Activated T-cell treated with anti-CD3 and anti-CD28 coated beads, Interleukin-2, amount 50 U/mL, for 4 hours (primary cell): ENCODE results near the gene GMCL2. TPM values are rescaled to one million over a fixed set of nuclear protein-coding genes. Genes with fewer than 3 reads are reported as not detected.

ENCODE experiments used
- ATAC-seq, 2 donors: fragments of 200-7000 bp; cut with Tn5 transposase; one replicate each; pipeline ENCODE4 v1.10.0; 2021
- DNase-seq: peaks from one replicate; pipeline ENCODE4 v3.0.0-alpha.2; 2020
- H3K27me3 Mint-ChIP-seq: one replicate; pipeline ENCODE4 v1.8.0; 2021; ENCODE audit warnings: low read depth, mixed read lengths
- H3K36me3 Mint-ChIP-seq: one replicate; pipeline ENCODE4 v1.8.0; 2022; ENCODE audit warnings: mixed read lengths; ENCODE audit not compliant: insufficient read depth
- H3K4me1 Mint-ChIP-seq: one replicate; pipeline ENCODE4 v1.8.0; 2021; ENCODE audit warnings: low read depth, mixed read lengths
- H3K4me3 Mint-ChIP-seq: one replicate; pipeline ENCODE4 v1.8.0; 2021; ENCODE audit warnings: mild to moderate bottlenecking, moderate library complexity, mixed read lengths
- H3K9me3 Mint-ChIP-seq: one replicate; pipeline ENCODE4 v1.8.0; 2021; ENCODE audit warnings: mixed read lengths
- total RNA-seq, 3 donors: library from RNA; stranded (reverse); gene quantifications; one replicate each; pipeline ENCODE4 v1.2.1, GENCODE V29; 2021

The GMCL2 gene
- total RNA-seq, 3 donors from 2014 or later: not detected

DNA sequence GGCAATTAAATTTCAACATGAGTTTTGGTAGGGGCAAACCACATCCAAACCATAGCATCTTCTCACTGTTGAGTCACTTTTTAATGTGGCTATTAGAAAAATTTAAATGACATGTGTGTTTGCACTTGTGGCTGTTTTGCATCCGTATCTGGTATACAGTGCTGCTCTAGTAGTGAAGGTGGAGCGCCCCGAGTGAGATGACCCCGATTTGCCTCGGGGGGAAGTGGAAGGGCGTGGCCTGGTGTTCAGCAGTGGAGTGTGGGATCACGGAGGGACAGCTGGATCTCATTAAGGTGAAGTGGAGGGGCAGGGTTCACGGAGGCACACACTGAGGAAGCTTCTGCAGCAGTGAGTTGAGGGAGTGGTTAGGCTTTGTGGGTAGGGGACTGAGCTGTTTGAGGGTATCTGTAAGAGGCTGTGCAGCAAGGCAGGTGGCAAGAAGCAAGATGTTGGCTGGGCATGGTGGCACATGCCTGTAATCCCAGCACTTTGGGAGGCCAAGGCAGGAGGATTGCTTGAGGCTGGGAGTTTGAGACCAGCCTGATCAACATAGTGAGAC, 6.2 kb upstream of the GMCL2 start:
- Mint-ChIP-seq H3K4me1 (peaks cover 15% of the 10 kb centered on the region), H3K36me3 (no peaks in the 10 kb centered on the region), H3K4me3 (no peak overlapping the region), H3K9me3 (no peaks in the 10 kb centered on the region), H3K27me3 (peaks cover 12% of the 10 kb centered on the region)
- no peak for DNase-seq
- peak in 1 of 2 donors; percentile 18 for ATAC-seq

DNA sequence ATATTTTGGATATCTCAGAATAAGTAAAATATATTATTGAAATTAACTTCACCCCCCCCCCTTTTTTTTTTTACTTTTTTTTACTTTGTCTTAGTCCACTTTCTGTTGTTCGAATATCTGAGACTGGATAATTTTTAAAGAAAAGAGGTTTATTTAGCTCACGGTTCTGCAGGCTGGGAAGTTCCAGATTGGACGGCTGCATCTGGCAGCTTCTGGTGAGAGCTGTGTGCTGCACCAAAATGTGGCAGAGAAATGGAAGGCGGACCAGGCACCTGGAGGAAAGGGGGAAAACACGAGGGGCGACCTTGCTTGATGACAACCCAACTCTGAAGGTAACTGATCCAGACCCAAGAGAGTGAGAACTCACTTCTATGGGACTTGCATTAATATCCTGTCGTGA, 5.6 kb upstream of the GMCL2 start:
- no peaks in the 10 kb centered on the region for H3K9me3 Mint-ChIP-seq
- H3K27me3 Mint-ChIP-seq: peaks cover 13% of the 10 kb centered on the region
- H3K36me3 Mint-ChIP-seq: no peaks in the 10 kb centered on the region
- H3K4me1 Mint-ChIP-seq: peaks cover 15% of the 10 kb centered on the region
- no peak for ATAC-seq
- DNase-seq: no peak
- no peak overlapping the region for H3K4me3 Mint-ChIP-seq

DNA sequence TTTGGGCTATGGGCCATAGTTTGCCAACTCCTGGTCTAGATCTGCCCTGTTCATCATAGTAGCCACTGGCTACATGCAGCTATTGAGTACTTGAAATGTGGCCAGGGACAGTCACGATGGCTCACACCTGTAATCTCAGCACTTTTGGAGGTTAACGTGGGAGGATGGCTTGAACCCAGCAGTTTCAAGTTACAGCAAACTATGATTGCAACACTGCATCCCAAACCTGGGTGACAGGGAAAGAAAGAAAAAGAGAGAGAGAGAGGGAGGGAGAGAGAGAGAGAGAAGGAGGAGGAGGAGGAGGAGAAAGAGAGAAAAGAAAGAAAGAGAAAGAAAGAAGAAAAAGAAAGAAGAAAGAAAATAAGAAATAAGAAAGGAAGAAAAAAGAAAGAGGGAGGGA, 5.1 kb upstream of the GMCL2 start:
- H3K4me3 Mint-ChIP-seq: no peak overlapping the region
- H3K9me3 Mint-ChIP-seq: no peaks in the 10 kb centered on the region
- no peak for DNase-seq
- H3K36me3 Mint-ChIP-seq: no peaks in the 10 kb centered on the region
- peaks cover 13% of the 10 kb centered on the region for H3K27me3 Mint-ChIP-seq
- ATAC-seq: no peak
- H3K4me1 Mint-ChIP-seq: peaks cover 15% of the 10 kb centered on the region

DNA sequence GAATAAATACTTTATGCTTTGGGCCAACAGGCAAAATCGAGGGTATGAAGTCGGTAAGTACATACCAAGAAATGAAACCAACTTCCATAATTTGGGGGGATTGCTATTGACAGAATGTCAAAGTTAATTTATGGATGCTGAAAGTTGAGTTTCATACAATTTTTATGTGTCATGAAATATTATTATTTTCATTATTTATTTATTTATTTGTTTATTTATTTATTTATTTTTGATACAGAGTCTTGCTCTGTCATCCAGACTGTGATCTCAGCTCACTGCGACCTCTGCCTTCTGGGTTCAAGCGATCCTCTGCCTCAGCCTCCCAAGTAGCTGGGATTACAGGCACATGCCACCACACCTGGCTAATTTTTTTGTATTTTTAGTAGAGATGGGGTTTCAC, 4.5 kb upstream of the GMCL2 start:
- no peak overlapping the region for H3K4me3 Mint-ChIP-seq
- no peaks in the 10 kb centered on the region for H3K36me3 Mint-ChIP-seq
- peaks cover 13% of the 10 kb centered on the region for H3K27me3 Mint-ChIP-seq
- no peak for ATAC-seq
- no peak for DNase-seq
- peaks cover 15% of the 10 kb centered on the region for H3K4me1 Mint-ChIP-seq
- H3K9me3 Mint-ChIP-seq: no peaks in the 10 kb centered on the region

DNA sequence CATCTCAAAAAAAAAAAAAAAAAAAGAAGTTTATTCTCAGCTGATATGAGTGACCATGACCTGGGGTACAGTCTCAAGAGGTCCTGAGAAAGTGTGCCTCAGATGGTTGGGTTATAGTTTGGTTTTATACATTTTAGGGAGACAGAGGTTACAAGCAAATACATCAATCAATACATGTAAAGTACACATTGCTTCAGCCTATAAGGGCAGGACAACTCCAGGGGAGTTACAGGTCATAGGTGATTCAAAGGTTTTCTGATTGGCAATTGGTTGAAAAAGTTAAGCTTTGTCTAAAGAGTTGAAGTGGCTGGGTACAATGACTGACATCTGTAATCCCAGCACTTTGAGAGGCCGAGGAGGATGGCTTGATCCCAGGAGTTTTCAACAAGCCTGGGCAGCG, 2.3 kb upstream of the GMCL2 start:
- ATAC-seq: no peak
- Mint-ChIP-seq H3K4me3 (no peak overlapping the region), H3K9me3 (no peaks in the 10 kb centered on the region), H3K27me3 (peaks cover 13% of the 10 kb centered on the region), H3K4me1 (peaks cover 12% of the 10 kb centered on the region), H3K36me3 (no peaks in the 10 kb centered on the region)
- no peak for DNase-seq

DNA sequence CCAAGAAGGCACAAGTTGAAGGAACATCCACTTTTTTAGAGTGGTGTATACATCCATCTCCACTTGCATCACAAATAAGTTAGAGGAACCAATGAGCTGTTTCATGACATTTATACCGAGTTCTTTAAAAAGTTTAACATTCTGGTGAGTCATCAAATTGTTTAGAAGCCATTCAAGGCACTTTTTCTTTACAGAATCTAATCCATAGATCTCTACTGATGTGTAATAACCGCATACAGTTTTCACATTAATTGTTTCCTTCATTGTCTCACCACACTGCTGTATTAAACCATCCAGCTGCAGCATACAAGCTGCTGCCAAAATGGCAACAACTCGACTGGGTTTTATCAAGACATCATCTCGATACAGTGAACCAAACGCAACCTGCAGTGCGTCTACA, 744 bp downstream of the GMCL2 start:
- Mint-ChIP-seq H3K27me3 (peaks cover 6% of the 10 kb centered on the region), H3K4me3 (no peak overlapping the region), H3K4me1 (peaks cover 6% of the 10 kb centered on the region), H3K36me3 (no peaks in the 10 kb centered on the region), H3K9me3 (no peaks in the 10 kb centered on the region)
- ATAC-seq (no peak), DNase-seq (no peak)

DNA sequence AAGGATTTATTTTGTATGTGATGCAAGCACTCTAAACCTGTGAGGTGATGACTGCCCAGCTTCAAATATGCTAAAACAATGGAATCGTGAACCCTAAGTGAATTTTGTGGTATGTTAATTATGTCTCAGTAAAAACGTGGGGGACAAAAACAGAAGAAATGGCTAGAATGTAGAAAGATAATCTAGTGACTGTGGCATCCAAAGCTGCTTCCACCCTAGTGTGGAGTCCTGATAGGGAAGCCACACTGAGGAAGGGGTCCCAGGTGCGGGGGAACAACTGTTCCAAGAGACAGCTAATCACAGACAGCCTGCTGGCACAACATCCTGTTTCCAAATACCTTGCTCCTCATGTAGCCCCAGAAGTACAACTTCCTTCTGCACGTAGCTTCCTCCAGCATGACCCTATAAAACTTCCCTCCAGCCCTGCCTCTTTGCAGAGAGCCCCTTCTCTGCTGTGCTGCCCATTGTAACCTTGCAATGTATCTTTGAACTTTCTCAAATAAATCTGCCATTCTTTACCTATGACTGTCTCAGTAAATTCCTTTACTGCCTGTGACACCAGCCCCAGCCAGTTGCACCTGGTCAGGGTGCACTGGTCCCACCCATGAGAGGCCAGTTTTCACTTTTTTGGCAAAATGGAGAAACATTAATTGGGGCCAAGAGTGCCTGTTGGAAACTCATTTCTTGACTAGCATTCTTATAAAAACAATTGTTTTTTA, 4.9 kb downstream of the GMCL2 start:
- H3K36me3 Mint-ChIP-seq: no peaks in the 10 kb centered on the region
- H3K4me1 Mint-ChIP-seq: peaks cover 6% of the 10 kb centered on the region
- ATAC-seq (no peak), DNase-seq (no peak)
- H3K27me3 Mint-ChIP-seq: peaks cover 2% of the 10 kb centered on the region
- no peak overlapping the region for H3K4me3 Mint-ChIP-seq
- no peaks in the 10 kb centered on the region for H3K9me3 Mint-ChIP-seq

DNA sequence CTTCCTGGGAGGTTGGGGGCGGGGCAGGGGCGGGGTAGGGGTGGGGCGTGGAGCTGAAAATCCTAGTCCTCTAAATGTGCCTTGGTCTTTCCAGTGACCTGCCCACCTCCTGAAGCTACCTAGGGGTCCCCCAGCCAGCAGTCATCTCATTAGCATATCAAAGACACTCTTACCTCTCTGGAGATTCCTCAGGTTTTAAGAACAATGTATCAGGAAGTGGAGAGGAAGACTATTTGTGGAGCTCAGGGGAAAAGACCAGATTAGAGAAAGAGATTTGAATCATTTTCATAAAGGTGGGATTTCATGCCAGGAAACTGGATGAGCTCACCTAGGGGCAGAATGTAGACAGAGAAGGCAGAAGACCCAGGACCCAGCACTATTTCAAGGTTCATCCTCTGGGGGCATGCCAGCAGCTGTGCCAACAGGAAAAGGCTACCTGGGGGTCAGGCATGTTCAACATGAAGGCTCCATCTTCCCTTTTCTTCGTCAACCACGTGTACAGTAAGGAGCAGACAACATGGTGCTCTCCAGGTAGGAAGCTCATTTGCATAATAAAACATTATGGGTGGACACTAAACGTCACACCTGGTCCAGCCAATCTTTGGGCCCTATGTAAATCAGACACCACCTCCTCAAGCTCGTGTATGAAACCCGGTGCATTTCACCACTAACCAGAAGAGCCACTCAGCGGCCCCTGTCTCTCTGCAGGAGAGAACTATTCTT, 6.9 kb downstream of the GMCL2 start:
- Mint-ChIP-seq H3K4me3 (no peak overlapping the region), H3K9me3 (no peaks in the 10 kb centered on the region), H3K36me3 (no peaks in the 10 kb centered on the region), H3K27me3 (peaks cover 3% of the 10 kb centered on the region), H3K4me1 (peaks cover 6% of the 10 kb centered on the region)
- ATAC-seq (no peak), DNase-seq (no peak)

DNA sequence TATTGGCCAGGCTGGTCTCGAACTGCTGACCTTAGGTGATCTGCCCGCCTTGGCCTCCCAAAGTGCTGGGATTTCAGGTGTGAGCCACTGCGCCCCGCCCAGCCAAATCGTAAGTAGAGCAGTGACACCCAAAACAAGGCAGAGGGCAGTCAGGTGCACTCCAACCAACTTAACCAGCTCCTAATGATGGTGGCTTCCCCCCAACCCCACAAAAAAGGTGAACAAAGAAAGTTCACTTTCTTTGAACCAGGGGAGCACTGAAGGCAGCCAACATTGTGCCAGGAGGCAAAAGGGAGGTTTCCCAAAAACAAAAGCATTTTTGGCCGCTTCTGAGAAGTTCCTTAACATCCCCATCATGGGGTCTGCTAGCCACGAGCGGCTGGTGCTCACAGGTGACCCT, 9.6 kb downstream of the GMCL2 start:
- peaks cover 3% of the 10 kb centered on the region for H3K27me3 Mint-ChIP-seq
- no peak for ATAC-seq
- DNase-seq: no peak
- no peaks in the 10 kb centered on the region for H3K36me3 Mint-ChIP-seq
- no peak overlapping the region for H3K4me3 Mint-ChIP-seq
- peaks cover 6% of the 10 kb centered on the region for H3K4me1 Mint-ChIP-seq
- H3K9me3 Mint-ChIP-seq: no peaks in the 10 kb centered on the region

DNA sequence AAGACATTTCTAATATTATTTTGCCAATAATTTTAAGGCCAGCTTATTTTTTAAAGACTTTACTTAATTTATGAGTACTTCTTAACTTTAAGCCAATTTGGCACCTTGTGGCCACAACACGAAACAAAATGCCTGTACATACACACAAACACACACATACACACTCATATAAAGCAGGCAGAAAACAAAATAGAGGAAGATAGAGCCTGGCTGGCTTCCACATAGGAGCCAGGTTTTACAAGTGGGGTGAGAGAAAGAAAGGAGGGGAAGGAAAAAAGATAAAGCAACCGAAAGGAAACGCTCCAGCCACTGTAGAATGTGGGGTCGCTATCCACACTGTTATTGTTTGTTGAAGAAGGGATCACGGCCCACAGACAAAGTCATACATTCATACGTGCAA, 10.4 kb downstream of the GMCL2 start:
- Mint-ChIP-seq H3K9me3 (no peaks in the 10 kb centered on the region), H3K27me3 (peaks cover 3% of the 10 kb centered on the region), H3K4me3 (no peak overlapping the region), H3K4me1 (no peaks in the 10 kb centered on the region), H3K36me3 (no peaks in the 10 kb centered on the region)
- ATAC-seq (no peak), DNase-seq (no peak)

DNA sequence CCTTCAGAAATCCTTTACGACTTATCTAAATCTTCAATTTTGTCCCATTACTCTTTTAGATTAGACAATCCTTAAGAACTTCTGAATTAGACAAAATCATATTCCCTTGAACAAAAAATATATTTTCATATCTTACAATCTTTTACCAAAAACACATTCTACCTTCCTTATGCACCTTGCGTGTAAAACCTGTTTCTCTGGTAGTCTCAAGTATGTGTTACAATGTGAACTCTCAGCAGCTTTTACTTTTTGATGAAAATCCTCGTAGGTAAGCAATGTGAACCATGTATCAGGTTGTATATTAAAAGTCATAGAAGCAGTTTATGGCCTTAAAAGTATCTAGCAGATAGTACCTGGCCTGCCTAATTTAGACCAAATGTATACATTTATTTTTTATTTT, 12.7 kb downstream of the GMCL2 start:
- H3K27me3 Mint-ChIP-seq: peaks cover 2% of the 10 kb centered on the region
- H3K36me3 Mint-ChIP-seq: no peaks in the 10 kb centered on the region
- ATAC-seq (no peak), DNase-seq (no peak)
- H3K9me3 Mint-ChIP-seq: no peaks in the 10 kb centered on the region
- H3K4me3 Mint-ChIP-seq: no peak overlapping the region
- H3K4me1 Mint-ChIP-seq: no peaks in the 10 kb centered on the region

DNA sequence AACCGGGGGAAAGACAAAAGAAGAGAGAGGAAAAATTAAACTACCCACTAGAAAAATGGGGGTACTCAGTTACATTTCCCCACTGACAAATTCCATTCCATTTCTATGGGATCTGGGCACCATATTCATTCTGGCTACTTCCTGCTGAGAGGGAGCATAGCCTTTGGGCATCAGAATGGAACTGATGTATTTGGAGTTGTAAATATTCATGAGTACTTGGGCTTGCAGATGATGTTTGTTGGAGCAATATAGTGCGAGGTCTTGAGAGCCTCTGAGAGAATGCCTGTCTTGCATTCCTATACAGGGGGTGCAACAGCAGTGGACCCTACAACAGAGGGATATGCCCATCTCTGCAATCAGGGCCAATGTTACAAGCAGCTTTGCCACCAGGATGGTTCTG, 16.7 kb downstream of the GMCL2 start:
- Mint-ChIP-seq H3K4me1 (no peaks in the 10 kb centered on the region), H3K36me3 (no peaks in the 10 kb centered on the region), H3K9me3 (no peaks in the 10 kb centered on the region), H3K27me3 (no peaks in the 10 kb centered on the region), H3K4me3 (no peak overlapping the region)
- ATAC-seq (no peak), DNase-seq (no peak)

DNA sequence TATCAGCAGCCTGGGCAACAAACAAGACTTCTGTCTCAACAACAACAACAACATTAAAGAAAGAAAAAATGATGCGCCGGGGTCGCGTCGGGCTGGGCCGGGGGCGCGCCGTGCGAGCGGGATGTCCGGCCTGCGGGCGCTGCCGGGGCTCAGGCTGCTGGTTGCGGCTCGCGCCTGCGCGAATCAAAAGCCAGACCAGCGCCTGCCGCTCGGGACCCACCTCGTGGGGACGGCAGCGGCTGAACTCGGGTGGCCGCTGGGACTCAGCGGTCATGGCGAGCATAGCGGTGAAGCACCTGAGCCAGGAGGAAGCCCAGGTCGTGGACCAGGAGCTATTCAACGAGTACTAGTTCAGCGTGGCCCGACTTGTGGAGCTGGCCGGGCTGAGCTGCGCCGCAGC, 21.6 kb downstream of the GMCL2 start:
- H3K4me1 Mint-ChIP-seq: peaks cover 4% of the 10 kb centered on the region
- no peak for ATAC-seq
- H3K27me3 Mint-ChIP-seq: peaks cover 18% of the 10 kb centered on the region
- no peak for DNase-seq
- no peaks in the 10 kb centered on the region for H3K9me3 Mint-ChIP-seq
- H3K36me3 Mint-ChIP-seq: no peaks in the 10 kb centered on the region
- no peak overlapping the region for H3K4me3 Mint-ChIP-seq

DNA sequence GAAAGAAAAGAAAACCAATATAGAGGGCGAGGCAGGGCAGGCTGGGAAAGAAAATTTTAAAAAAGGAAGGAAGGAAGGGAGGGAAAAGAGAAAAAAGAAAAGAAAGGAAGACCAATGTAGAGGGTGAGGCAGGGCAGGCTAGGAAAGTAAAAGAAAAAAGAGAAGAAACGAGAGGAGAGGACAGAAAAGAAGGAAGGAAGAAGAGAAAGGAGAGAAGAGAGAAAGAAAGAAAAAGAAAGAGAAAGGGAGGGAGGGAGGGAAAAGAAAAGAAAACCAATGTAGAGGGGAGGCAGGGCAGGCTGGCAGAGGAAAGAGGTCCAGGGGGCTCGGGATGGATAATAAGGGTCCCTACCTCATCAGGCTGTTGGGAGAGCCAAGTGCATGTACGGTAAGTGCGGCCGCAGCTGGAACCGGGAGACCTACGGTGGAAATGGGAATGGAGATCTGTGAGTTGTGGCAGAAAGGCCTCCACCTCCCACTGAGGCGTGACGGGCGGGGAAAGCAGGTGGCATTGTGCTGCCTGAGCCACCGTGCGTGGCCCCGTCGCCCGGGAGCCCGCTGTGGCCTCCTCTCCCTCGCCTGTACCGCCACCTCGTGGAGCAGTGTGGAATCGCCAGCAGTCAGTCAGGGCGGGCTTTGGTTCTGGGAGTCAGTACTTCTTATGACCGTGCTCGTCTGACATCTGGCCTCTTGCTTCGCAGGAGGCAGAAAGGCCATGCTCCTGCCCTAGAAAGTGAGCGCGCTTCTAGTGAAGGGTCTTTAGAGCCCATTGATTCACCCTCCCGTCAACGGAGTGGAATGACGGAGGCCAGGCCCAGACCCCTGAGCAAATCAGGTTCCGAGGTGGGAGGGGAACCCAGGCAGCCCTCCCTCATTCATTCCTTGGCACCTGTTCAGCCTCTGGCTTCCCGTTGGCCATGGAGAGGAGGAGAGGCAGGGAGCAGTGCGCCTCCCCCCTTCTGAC, 23.1 kb downstream of the GMCL2 start:
- Mint-ChIP-seq H3K9me3 (no peaks in the 10 kb centered on the region), H3K36me3 (no peaks in the 10 kb centered on the region), H3K4me1 (peaks cover 4% of the 10 kb centered on the region), H3K4me3 (peak overlapping the region; percentile 16), H3K27me3 (peaks cover 18% of the 10 kb centered on the region)
- peak; percentile 95 for DNase-seq
- peak; percentile 99 to 100 for ATAC-seq
